NCI-H2196 (cell line): ENCODE data around the gene PLA2G4C.
"Not testable (repeated sequence)": the region's sequence is repeated elsewhere in the genome, so short reads cannot be mapped to it uniquely, and the experiment has no call there.

Experiments
- DNase-seq: peaks from one replicate; lab custom pipeline; 2025; ENCODE audit not compliant: unreplicated experiment; lab: John Stamatoyannopoulos, UW

PLA2G4C gene

DNA sequence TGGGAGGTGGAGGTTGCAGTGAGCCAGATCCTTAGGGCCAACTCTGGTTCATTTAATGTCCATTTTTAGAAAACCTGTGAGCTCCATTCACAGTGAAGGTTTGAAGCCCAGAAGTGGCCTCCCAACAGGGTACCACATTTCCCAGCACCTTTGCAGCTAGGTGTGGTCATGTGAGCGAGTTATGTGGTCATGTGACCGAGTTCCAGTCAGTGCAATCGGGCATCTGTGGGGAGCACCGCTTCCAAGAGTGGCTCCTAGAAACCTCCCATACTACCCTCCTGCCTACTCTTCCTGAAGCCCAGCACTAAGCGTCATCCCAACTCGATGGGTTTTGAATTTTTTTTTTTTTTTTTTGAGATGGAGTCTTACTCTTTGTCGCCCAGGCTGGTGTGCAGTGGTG lies 663 bp upstream of the PLA2G4C start:
- no peak for DNase-seq

GRCh38 chr19:48108997-48109782 lies 1.4 kb downstream of the PLA2G4C start:
- no peak for DNase-seq

- no peak for DNase-seq
Observed at GRCh38 chr19:48103922-48104321, 6.7 kb downstream of the PLA2G4C start.

GRCh38 chr19:48102870-48103751 lies 7.5 kb downstream of the PLA2G4C start:
- peak; percentile 32 for DNase-seq

DNA sequence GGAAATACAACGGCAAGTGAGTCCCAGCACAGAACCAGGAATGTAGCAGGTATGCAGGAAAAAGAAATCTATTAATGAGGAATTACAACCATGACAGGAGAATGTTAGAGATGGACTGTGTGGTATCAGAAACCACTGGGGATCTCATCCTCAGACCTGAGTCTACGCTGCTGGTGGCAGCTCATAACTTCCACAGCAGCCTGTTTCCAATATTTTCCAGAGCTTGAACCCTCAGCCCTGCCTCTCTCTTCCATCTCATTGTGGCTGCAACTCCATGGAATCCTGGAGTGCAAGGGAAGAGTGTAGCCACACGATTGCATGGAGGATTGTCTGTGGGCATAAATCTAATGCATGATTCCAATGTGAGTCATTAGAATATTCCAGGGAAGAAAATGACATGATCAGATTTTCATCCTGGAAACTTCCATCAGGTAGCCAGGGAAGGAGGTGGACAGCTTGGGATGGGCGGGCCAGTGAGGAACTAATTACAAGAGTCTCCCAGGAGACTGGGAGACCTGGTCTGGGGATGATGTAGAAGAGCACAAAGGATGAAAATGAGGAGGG lies 14.9 kb downstream of the PLA2G4C start:
- DNase-seq, result no peak

DNA sequence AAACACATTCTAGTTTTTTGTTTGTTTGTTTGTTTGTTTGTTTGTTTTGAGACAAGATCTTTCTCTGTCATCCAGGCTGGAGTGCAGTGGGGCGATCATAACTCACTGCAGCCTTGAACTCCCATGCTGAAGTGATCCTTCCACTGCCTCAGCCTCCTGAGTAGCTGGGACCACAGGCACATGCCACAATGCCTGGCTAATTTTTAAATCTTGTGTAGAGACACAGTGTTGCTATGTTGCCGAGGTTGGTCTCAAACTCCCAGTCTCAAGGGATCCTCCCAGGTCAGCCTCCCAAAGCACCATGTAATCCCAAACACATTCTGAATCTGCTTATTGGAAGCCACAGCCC lies 15.8 kb downstream of the PLA2G4C start:
- DNase-seq, result no peak

- DNase-seq, result no peak
Observed at GRCh38 chr19:48094129-48094854, 16.3 kb downstream of the PLA2G4C start.

GRCh38 chr19:48091111-48091718 lies 19.4 kb downstream of the PLA2G4C start:
- not testable (repeated sequence) for DNase-seq

- DNase-seq, result peak; percentile 46
Observed at GRCh38 chr19:48090281-48090802, 20.3 kb downstream of the PLA2G4C start.

GRCh38 chr19:48088991-48089390 lies 21.6 kb downstream of the PLA2G4C start:
- not testable (repeated sequence) for DNase-seq

DNA sequence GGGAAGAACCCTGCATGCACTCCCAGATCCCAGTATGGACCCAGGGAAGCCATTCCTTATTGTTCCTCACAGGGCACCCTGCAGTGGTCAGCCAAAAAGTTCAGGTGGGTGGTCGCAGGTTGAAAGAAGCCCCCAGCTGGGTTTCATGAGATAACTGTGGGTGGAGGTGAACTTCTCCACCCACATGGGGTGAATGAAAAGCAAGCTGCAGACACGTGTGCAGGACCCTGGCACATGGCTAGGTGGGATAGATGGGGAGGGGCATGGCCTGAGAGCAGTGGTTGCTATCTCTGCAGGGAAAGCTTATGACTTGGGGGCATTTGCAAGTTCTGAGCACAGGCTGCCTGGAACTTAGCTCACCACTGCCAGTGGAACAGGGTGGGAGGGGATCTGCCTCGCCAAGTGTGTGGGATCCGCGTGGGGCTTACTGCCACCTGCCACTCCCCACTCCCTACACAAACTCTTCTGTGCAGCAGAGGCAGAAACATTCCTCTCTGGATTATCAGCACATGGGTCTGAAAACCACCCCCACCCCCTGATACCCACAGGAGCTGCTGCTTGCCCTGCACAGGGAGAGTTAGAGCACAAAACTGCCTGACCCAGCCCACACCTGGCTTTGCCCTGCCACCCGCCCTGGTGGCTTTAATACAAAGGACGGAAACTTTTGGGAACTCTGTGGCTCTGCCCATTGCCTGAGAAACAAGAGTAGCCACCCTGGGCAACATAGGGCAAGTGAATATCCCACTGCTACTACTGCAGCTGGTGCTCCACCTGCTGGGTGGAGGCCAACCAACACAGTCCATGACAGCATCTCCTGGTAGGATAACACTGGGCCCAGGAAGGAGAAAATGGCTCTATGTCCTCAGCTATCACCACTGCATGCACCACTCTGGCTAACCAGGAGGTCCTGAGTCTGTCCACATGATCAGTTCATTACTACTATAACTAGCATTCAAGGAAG lies 24.4 kb downstream of the PLA2G4C start:
- no peak for DNase-seq

DNA sequence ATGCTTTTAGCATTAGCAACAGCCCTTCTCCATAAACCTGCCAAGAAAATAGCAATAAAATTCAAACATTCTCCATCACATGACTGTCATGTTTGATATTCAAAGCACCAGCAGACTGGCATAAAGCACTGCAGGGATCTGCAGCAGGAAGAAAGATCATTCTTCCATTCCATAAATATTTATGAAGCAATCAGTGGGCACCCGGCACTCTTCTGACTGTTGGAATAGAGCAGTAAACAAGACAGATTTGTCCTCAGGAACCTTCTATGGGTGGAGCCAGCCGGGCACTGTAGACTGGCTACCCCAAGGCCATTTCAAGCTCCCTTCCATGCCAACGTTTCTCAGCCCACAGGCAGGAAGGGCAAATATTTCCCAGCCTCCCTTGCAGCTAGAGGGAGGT lies 25.5 kb downstream of the PLA2G4C start:
- no peak for DNase-seq

- no peak for DNase-seq
Observed at GRCh38 chr19:48081106-48081505, 29.5 kb downstream of the PLA2G4C start.

- DNase-seq, result not testable (repeated sequence)
Observed at GRCh38 chr19:48070177-48070769, 40.3 kb downstream of the PLA2G4C start.

GRCh38 chr19:48069435-48069834 lies 41.2 kb downstream of the PLA2G4C start:
- DNase-seq, result no peak

DNA sequence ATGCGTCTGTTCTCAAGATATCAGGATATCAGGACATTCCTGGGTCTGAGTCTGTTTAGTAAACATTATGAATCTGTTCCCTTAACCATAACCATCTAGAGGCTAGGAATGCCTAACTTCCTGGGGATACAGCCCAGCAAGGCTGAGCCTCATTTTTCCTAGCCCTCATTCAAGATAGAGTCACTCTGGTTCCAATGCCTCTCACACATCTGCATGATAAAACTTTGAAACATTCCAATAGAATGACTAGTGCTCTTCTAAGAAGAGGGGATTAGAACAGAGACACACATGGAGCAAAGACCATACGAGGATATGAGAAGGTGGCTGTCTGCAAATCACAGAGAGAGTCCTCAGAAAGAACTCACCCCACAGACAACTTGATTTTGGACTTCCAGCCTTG lies 46.1 kb downstream of the PLA2G4C start:
- no peak for DNase-seq

- no peak for DNase-seq
Observed at GRCh38 chr19:48061401-48062344, 48.9 kb downstream of the PLA2G4C start.

DNA sequence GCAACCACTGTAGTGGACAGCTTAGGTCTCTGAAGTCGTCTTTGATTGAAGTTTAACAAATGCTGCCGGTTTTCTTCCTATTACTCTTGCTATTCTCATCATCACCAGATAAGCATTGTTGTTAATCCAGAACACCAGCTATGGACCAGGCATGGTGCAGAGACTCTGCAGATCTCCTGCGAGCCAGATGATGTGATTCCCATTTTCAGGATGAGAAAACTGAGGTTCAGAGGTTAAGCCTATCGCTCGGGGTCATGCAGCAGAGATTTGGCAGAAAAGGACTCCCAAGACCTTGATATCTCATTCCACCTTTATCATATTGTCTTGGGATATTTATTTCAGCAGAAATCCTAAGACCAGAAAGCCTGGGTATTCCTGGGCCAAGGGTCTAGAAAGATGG lies 50.2 kb downstream of the PLA2G4C start:
- no peak for DNase-seq
